Left lobe of liver (tissue), 2 donors: Measurements from ENCODE around the gene BPTF. TPM values are rescaled to one million over a fixed set of nuclear protein-coding genes. Genes with fewer than 3 reads are reported as not detected.
A peak's percentile ranks its signal among the peaks of the same experiment; 100 is the strongest.
"Not testable (repeated sequence)": the region's sequence is repeated elsewhere in the genome, so short reads cannot be mapped to it uniquely, and the experiment has no call there.

ENCODE experiments used
- ATAC-seq: fragments of 200-7000 bp; cut with Tn5 transposase; one replicate; pipeline ENCODE4 v1.9.1; 2020; ENCODE audit warnings: mild to moderate bottlenecking, moderate library complexity
- DNase-seq: peaks from one replicate; pipeline ENCODE4 v3.0.0-alpha.2; 2020; ENCODE audit warnings: low spot score
- total RNA-seq: library from RNA; stranded (reverse); gene quantifications from one replicate; pipeline ENCODE4 v1.2.1, GENCODE V29; 2021
- donor health status: DM: no; HTN: no; CAD: no; lungs with moderate emphysema.
- donor health status: DM: no; HTN: yes; CAD: no.

BPTF gene
- total RNA-seq, 1 donor from 2014 or later, result 29.7 TPM

DNA sequence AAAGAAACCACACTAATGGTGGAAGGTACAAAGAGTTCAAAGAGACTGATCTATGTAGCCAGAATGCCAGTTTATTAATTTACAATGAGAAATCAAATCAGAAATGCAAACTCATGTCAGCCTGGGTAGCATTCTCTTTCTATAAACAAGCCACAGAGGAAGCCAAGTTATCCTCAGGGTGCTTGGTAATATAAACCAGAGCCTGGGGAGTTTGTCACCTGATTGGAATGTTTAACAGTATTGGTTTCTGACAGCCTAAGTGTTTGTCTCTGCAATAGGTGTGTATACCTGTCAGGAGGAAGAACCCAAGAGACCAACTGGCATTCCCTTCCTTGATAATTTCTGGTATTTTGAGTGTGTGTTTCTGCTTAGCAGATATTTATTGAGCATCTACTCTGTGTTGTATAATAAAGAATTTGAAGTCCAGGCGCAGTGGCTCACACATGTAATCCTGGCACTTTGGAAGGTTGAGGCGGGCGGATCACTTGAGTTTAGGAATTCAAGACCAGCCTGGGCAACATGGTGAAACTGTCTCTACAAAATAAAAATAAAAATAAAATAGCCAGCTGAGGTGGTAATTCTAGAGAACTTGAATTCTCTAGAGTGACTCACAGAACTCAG lies 174.1 kb downstream of the BPTF start:
- no peak for DNase-seq
- no peak for ATAC-seq

DNA sequence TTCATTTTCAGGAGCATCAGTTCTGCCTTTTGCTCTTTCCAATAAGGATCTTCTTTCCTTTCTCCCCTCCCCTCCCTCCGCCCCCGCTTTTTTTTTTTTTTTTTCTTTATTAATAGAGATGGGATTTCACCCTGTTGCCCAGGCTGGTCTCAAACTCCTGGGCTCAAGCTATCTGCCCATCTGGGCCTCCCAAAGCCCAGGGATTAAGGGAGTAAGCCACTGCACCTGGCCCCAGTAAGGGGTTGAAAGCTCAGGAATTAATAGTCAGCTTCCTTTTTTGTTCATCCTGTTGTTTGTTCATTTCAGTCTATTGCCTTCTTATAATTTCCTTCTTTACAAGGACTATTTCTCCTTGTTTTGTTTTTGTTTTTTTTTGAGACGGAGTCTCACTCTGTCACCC lies 178.9 kb downstream of the BPTF start:
- DNase-seq (no peak), ATAC-seq (no peak)

- no peak for DNase-seq
- ATAC-seq, result peak; percentile 29
Observed at GRCh38 chr17:68006797-68007196, 181.5 kb downstream of the BPTF start.

DNA sequence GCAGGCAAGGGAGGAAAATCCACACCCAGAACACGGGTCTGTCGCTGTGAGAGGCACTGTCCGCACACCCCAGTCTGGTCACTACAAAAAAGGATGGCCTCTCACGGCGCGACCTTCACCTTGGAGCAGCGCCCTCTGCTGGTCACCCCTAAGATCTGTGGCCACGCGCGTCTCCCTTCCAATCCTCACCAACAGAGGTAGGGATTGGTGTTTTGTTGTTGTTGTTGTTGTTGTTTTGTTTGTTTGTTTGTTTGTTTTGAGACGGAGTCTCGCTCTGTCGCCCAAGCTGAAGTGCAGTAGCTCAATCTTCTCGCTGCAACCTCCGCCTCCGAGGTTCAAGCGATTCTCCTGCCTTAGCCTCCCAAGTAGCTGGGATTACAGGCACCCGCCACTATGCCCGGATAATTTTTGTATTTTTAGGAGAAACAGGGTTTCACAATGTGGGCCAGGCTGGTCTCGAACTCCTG lies 185.9 kb downstream of the BPTF start:
- peak; percentile 62 for DNase-seq
- ATAC-seq, result peak; percentile 95

DNA sequence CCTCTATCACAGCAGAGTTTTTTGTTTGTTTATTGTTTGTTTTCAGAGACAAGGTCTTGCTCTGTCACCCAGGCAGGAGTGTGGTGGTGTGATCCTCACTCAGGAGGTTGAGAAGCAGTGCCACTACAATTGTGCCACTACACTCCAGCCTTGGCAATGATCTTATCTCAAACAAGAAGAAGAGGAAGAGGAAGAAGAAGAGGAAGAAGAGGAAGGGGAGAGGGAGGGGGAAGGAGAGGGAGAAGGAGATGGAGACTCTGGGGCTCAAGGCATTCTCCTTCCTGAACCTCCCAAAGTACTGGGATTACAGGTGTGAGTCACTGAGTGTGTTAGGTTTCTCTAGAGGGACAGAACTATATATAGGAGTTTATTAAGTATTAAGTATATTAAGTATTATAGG lies 188.1 kb downstream of the BPTF start:
- ATAC-seq, result no peak

DNA sequence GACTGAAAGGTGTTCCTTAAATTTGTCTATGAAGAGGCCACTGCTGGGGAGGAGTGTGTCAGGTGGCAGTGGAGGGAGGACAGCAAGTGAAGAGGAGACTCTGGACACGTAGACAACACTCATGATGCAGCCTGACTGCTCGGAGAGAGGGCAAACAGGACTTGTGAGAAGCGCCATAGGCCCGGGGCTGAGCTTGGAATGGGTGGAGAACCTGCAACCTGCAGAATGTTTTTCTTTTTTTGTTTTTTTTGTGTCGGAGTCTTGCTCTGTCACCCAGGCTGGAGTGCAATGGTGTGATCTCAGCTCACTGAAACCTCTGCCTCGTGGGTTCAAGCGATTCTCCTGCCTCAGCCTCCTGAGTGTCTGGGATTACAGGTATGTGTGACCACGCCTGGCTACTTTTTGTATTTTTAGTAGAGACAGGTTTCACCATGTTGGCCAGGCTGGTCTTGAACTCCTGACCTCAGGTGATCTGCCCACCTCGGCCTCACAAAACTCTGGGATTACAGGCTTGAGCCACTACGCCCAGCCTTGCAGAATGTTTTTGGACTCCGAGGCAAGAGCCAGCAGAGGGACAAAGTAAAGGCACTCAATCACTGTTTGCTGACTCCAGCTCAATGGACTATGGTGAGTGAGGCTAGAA lies 189.9 kb downstream of the BPTF start:
- DNase-seq, result no peak
- ATAC-seq, result no peak

More for the DNA sequence above, 188.1 kb downstream of the BPTF start:
- DNase-seq, result no peak

DNA sequence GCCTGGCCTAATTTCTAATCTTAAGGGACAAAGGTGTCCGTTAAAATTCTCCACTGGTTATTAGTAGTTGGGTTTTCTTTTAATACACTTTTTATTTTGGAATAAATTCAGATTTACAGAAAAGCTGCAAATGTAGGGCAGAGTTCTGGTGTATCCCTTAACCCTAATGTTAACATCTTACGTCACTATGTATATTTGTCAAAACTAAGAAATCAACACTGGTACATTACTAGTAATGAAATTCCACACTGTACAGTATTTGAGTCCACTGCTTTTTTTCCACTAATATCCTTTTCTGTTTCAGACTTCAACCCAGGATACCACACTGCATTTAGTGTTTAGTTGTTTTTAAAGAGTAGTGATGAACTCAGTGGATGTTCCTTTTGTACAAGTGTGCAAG lies 191.5 kb downstream of the BPTF start:
- DNase-seq (no peak), ATAC-seq (no peak)

DNA sequence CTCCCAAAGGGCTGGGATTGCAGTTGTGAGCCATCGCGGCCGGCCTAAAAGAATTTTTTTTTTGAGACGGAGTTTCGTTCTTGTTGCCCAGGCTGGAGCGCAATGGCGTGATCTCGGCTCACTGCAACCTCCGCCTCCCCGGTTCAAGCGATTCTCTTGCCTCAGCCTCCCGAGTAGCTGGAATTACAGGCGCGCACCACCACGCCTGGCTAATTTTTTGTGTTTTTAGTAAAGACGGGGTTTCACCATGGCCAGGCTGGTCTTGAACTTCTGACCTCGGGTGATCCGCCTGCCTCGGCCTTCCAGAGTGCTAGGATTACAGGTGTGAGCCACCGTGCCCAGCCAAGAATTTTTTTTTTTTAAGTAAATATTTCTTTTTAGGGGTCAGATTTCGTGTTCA lies 193.2 kb downstream of the BPTF start:
- DNase-seq, ATAC-seq: not testable (repeated sequence)

GRCh38 chr17:68019336-68019674 lies 194.0 kb downstream of the BPTF start:
- DNase-seq (no peak), ATAC-seq (no peak)

GRCh38 chr17:68019675-68020408 lies 194.5 kb downstream of the BPTF start:
- peak; percentile 99 for DNase-seq
- ATAC-seq, result peak; percentile 92

- ATAC-seq, result peak; percentile 65
- DNase-seq, result peak; percentile 57
Observed at GRCh38 chr17:68020409-68020756, 195.1 kb downstream of the BPTF start.

- ATAC-seq, DNase-seq: not testable (repeated sequence)
Observed at GRCh38 chr17:68020791-68021190, 195.5 kb downstream of the BPTF start.

GRCh38 chr17:68021963-68022362 lies 196.7 kb downstream of the BPTF start:
- ATAC-seq, result no peak
- no peak for DNase-seq

DNA sequence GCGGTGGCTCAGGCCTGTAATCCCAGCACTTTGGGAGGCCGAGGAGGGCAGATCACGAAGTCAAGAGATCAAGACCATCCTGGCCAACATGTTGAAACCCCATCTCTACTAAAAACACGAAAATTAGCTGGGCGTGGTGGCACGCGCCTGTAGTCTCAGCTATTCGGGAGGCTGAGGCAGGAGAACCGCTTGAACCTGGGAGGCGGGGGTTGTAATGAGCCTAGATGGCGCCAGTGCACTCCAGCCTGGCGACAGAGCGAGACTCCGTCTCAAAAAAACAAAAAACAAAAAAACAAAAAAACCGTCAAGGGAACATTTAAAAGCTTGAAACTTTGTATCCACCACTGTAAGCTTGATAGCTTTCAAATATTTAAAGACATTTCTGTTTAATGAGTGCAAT lies 197.2 kb downstream of the BPTF start:
- DNase-seq, ATAC-seq: not testable (repeated sequence)

DNA sequence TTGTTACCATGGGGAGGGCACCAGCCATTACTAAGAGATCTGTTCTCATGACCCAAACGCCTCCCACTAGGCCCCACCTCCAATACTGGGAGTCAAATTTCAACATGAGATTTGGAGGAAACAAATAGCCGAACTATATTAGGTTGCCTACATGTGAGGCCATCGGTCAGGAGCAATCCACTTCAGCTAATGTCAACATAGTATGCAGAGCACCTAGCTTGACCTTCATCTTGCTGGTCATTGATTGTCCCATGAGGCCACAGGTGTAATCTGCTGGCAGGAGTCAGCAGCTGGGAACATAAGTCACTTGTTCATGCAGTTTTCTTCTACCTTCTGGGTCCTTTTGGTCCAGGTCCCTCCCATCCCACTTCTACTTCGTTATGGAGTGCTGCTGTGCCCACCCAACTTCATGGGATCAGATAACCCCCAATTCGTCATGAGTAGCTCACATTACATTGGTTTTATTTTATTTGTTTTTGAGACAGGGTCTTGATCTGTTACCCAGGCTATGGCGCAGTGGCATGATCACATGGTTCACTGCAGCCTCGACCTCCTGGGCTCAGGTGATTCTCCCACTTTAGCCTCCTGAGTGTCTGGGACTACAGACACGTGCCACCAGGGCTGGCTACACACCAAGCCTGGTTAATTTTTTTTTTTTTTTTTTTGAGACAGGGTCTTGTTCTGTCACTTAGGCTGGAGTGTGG lies 204.4 kb downstream of the BPTF start:
- ATAC-seq (peak; percentile 90), DNase-seq (peak; percentile 79)

Other genes with a start within 250 kb of the BPTF start
- gene NOL11, start 107.6 kb upstream of the BPTF start, total RNA-seq, result 11.5 TPM
- gene C17orf58, start 171.0 kb downstream of the BPTF start, total RNA-seq, result 6.9 TPM
- 9.6 TPM for gene KPNA2, start 210.2 kb downstream of the BPTF start, total RNA-seq